GM12873 (cell line): ENCODE data around the gene SDCBP2.

Experiments
- CTCF ChIP-seq: IDR thresholded peaks from 2 replicates; pipeline ENCODE4 v1.5.1; 2012; ENCODE audit warnings: low read depth, mild to moderate bottlenecking, moderate library complexity, low read length, control low read depth; ENCODE audit not compliant: insufficient read depth; ENCODE audit errors: missing control alignments

Gene SDCBP2

DNA sequence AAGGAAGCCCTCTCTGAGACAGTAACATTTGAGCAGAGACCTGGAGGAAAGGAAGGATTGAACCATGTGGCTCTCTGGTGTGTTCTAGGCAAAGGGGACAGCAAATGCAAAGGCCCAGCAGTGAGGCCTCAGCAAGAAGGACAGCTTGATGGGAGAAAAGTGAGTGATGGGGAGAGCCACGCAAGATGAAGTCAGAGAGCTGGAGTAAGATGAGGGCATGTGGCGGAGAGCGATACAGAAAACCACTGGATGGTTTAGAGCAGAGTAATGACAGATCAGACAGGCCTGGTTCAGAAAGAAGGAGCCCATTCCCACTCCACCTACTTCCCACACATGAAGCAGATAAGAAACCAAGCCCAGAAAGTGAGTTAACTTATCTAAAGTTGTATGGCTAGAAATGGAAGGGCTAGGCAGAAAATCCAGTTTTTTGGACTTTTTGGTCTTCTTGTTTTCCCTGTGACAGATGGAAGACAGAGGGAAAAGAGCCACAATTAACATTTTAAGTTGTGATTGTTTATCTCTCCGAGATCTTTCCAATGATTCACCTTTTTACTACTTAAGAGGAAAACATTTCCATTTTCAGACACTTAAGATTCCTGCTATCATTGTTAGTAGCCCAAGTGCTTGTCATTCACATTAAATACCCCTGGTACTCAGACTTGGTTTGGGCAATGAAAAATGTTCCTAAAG, 63.6 kb downstream of the SDCBP2 start:
- TF ChIP-seq CTCF, result no peak

DNA sequence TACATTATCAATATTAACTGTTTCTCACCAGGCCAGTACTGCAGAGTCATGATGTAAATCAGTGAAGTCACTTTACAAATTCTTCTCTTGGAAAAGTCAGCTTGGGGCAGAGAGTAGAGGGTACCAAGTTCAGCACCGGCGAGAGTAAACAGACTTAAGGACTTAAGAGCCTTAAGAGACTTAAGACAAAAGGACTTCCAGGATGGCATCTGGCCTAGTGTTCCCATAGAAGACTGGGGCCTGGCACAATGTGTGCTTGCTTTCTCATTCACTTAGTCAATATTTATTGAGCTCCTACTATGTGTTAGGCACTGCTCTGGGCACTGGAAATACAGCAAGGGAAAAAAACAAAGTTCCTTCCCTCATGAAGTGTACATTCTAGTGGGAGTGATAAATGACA, 64.2 kb downstream of the SDCBP2 start:
- no peak for TF ChIP-seq CTCF

- TF ChIP-seq CTCF, result no peak
Observed at GRCh38 chr20:1263853-1264252, 65.1 kb downstream of the SDCBP2 start.
